SJCRH30 (cell line): ENCODE results near the gene AK9. TPM values are rescaled to one million over a fixed set of nuclear protein-coding genes. Genes with fewer than 3 reads are reported as not detected.
"Not testable (repeated sequence)": the region's sequence is repeated elsewhere in the genome, so short reads cannot be mapped to it uniquely, and the experiment has no call there.

Experiments
- DNase-seq, 2 experiments: peaks; one replicate each; pipeline ENCODE4 v3.0.0-alpha.2; 2015 to 2020
- H3K27ac ChIP-seq: fragments of 250-450 bp; sonication (Bioruptor Pico); 2 replicates; pipeline ENCODE4 v1.5.1; 2020; ENCODE audit warnings: mild to moderate bottlenecking, moderate library complexity
- H3K27me3 ChIP-seq: fragments of 250-450 bp; sonication (Bioruptor Pico); 2 replicates; pipeline ENCODE4 v1.5.1; 2020; ENCODE audit warnings: mild to moderate bottlenecking, moderate library complexity
- H3K36me3 ChIP-seq: fragments of 250-450 bp; sonication (Bioruptor Pico); 2 replicates; pipeline ENCODE4 v1.5.1; 2020; ENCODE audit warnings: mild to moderate bottlenecking, moderate library complexity
- H3K4me1 ChIP-seq: fragments of 250-450 bp; sonication (Bioruptor Pico); 2 replicates; pipeline ENCODE4 v1.5.1; 2020; ENCODE audit warnings: mild to moderate bottlenecking, moderate library complexity
- H3K4me3 ChIP-seq: fragments of 250-450 bp; sonication (Bioruptor Pico); 2 replicates; pipeline ENCODE4 v1.5.1; 2020; ENCODE audit warnings: mild to moderate bottlenecking, moderate library complexity
- H3K9me3 ChIP-seq: fragments of 250-450 bp; sonication (Bioruptor Pico); replicated peaks from 2 replicates; pipeline ENCODE4 v1.5.1; 2020; ENCODE audit warnings: mild to moderate bottlenecking, moderate library complexity
- total RNA-seq: library from RNA; depleted of rRNA; stranded (reverse); fragments of >200 nt; shearing (Covaris generic); gene quantifications from 2 replicates; pipeline ENCODE4 v1.2.3, GENCODE V29; 2014

Gene AK9
- total RNA-seq, 1 experiment from 2014 or later, result 3.8 TPM

- Histone ChIP-seq H3K4me1 (no peaks in the 10 kb centered on the region), H3K9me3 (no peaks in the 10 kb centered on the region), H3K4me3 (no peak overlapping the region), H3K27me3 (0 out of 2 replicates have a peak, but pooled peaks cover 3% of the 10 kb centered on the region), H3K36me3 (peaks cover 54% of the 10 kb centered on the region), H3K27ac (no peak overlapping the region)
- DNase-seq, result no peak
Measured at GRCh38 chr6:109461733-109462526, 229.1 kb downstream of the AK9 start.

- not testable (repeated sequence) for H3K27ac ChIP-seq, H3K4me3 ChIP-seq, DNase-seq, H3K27me3 ChIP-seq, H3K4me1 ChIP-seq, H3K9me3 ChIP-seq
- H3K36me3 ChIP-seq, result peaks cover 47% of the 10 kb centered on the region
Measured at GRCh38 chr6:109461205-109461604, 229.8 kb downstream of the AK9 start.

DNA sequence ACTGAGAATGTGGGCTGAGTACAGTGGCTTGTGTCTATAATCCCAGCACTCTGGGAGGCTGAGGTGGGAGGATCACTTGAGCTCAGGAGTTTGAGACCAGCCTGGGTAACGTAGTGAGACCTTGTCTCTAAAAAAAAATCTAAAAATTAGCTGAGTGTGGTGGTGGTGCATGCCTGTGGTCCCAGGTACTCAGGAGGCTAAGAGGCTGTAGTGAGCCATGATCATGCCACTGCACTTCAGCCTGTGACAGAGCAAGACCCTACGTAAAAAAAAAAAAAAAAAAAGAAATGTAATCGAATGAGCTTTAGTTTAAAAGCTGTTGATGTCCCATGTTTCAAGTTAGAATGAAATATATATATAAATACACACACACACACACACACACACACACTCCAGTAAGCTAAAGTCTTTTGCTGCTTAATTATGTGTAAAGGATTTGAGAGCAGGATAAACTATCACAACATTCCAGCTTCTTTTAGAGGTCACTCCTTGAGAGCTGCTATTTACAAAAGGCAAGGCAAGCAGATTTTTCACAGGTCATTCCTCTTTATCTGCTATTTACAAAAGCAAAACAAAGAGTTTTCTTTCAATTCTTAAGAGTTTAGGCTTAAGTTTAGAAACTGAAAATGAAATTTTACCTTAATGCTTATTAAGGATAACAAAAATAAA is 230.7 kb downstream of the AK9 start:
- no peak for DNase-seq
- H3K27me3 ChIP-seq, result 0 out of 2 replicates have a peak, but pooled peaks cover 3% of the 10 kb centered on the region
- peaks cover 38% of the 10 kb centered on the region for H3K36me3 ChIP-seq
- H3K4me3 ChIP-seq, result no peak overlapping the region
- no peaks in the 10 kb centered on the region for H3K9me3 ChIP-seq
- H3K27ac ChIP-seq, result no peak overlapping the region
- H3K4me1 ChIP-seq, result 0 out of 2 replicates have a peak, but pooled peaks cover 5% of the 10 kb centered on the region

DNA sequence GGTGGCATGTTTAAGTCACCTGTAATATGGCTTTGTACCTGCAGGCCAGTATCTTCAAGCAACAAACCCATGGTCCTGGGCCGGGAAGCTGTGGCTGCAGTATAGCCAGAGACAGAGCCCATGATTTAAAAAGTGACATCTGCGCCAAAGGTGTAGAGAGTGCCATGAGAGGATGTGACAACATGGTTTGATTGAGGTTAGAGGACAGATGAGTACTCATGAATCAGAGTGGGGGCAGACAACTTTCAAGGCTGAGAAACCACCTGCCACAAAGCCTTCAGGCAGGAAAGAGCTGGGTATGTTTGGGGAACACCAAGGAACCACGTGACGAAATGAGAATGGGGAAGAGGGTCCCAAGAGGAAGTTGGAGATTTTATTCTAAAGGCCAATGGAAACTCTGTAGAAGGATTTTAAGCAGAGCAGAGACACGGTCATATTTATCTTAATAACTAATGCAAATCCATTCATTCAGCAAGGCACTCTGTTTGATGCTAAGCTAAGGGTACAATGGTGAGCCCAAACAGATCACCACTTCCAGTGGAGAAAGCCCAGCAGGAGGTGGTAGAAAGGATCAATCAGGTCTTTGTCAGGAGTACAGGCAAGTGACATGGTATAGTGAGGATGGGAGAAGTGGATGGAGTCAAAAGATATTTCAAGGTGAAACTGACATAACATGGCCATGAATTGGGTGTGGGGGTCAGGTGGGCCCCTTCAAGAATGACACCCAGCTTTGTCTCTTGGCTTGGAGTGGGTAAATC is 232.0 kb downstream of the AK9 start:
- no peak overlapping the region for H3K27ac ChIP-seq
- no peak overlapping the region for H3K4me3 ChIP-seq
- DNase-seq, result no peak
- peaks cover 6% of the 10 kb centered on the region; the same call in 1 of the 2 replicates for H3K4me1 ChIP-seq
- 0 out of 2 replicates have a peak, but pooled peaks cover 2% of the 10 kb centered on the region for H3K27me3 ChIP-seq
- no peaks in the 10 kb centered on the region for H3K9me3 ChIP-seq
- H3K36me3 ChIP-seq, result peaks cover 24% of the 10 kb centered on the region

DNA sequence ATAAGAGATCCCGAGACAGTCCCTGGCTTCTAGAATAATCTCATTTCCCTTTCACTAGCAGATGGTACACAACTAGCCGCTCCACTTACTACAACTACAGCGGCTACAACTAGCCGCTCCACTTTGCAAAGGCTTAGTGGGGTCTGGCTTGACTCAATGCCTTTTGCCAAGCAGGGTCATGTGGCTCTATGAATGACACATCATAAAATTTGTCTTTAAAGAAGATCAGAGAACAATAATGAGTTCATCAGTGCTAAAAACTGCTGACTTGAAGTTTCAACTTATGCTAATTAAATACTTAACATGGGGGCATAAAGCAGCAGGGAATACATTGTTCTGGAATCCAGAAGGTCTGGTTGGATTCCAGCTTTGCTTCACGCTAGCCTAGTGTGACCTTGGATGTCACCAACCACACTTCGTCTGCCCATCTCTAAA is 233.4 kb downstream of the AK9 start:
- Histone ChIP-seq H3K27ac (no peak overlapping the region), H3K4me1 (peaks cover 15% of the 10 kb centered on the region; the same call in 1 of the 2 replicates), H3K27me3 (no peaks in the 10 kb centered on the region), H3K36me3 (peaks cover 14% of the 10 kb centered on the region), H3K4me3 (no peak overlapping the region), H3K9me3 (no peaks in the 10 kb centered on the region)
- no peak for DNase-seq

GRCh38 chr6:109456710-109457561 is 234.1 kb downstream of the AK9 start:
- DNase-seq, result no peak
- no peak overlapping the region; the same call in 1 of the 2 replicates for H3K27ac ChIP-seq

DNA sequence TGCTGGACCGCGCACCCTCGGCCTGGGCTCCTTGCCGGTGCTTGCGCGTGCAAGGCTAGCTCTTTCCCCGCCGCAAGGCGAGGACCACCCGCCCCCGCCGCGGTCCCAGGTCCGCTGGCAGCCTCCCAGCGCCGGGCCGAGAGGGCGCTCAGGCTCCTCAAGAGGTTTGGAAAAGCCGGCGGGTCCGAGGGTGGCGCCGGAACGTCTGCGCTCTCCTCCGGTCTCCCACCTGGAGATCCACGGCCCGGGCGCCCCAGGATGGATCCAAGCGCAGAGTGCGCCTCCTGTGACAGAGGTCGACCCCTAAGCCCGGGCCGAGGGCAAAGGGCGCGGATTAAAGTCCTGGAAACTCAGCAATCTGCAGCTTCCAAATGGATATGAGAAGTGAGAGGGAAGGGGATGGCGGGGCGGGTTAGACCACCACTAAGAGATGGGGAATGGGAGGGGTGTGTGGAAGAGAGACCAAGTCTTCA is 234.9 kb downstream of the AK9 start:
- no peaks in the 10 kb centered on the region for H3K9me3 ChIP-seq
- peaks cover 1% of the 10 kb centered on the region for H3K36me3 ChIP-seq
- H3K4me1 ChIP-seq, result peaks cover 15% of the 10 kb centered on the region; the same call in 1 of the 2 replicates
- peak overlapping the region; percentile 99 for H3K4me3 ChIP-seq
- no peaks in the 10 kb centered on the region for H3K27me3 ChIP-seq
- peak overlapping the region; percentile 60 for H3K27ac ChIP-seq
- no peak for DNase-seq

More at GRCh38 chr6:109456710-109457561, 234.1 kb downstream of the AK9 start:
- peaks cover 9% of the 10 kb centered on the region for H3K36me3 ChIP-seq
- H3K27me3 ChIP-seq, result no peaks in the 10 kb centered on the region
- H3K4me3 ChIP-seq, result peak overlapping the region; percentile 99; the same call in 1 of the 2 replicates
- H3K4me1 ChIP-seq, result peaks cover 15% of the 10 kb centered on the region; the same call in 1 of the 2 replicates
- no peaks in the 10 kb centered on the region for H3K9me3 ChIP-seq

GRCh38 chr6:109455437-109456110 is 235.4 kb downstream of the AK9 start, which contains the start of gene MICAL1:
MICAL1 (minus strand) TSS chr6:109455772; CDS start chr6:109454196, 1,576 bp downstream.
- peak; percentile 70 to 71 for DNase-seq
- Histone ChIP-seq H3K4me1 (peaks cover 15% of the 10 kb centered on the region; the same call in 1 of the 2 replicates), H3K27me3 (no peaks in the 10 kb centered on the region), H3K9me3 (no peaks in the 10 kb centered on the region), H3K27ac (peak within 1 kb of the TSS; percentile 77), H3K36me3 (peaks cover 2% of the 10 kb centered on the region; the same call in 1 of the 2 replicates), H3K4me3 (peak within 1 kb of the TSS; percentile 99)

DNA sequence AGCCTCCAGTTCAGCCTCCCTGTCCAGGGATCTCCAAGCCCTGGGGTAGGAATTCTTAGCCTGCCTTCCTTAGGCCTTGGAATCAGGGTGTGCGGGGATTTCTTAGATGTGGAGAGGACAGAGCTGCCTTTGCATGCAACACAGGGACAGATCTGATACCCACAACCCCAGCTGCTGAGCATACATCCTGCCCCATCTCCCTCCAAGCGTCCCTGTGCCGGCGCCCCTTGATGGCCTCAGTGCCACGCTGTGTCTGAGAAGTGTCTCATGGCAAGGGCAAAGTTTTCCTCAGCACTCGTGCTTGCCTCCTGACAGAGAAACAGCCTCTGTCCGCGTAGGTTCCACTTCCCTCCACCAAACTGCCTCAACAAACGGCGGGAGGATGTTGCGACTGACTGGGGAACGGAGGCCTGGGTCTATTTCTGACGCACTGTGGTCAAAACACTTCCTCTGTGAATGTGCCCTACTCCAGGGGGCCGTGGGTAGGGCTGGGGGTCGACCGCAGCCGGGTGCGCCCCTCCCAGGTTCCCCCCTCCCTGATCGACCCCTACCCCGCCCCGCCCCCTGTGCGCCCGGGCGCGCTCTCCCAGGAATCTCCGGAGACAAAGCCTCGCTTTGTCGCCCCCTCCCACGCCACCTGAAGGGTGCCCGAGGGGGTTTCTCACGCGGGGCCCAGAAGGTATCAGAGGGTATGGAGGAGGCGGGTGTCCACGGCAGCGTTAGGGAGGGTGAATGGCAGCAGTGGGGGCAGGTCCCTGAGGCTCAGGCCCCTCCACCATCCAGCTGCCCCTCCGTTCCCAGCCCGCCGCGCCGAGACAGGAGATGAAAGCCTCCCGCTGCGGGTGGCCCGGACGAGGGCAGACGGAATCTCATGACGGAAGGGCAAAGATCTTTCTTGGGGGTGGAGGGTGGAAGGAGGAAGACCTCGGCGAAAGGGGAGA is 236.2 kb downstream of the AK9 start:
- Histone ChIP-seq H3K4me3 (peak overlapping the region; percentile 99), H3K27me3 (no peaks in the 10 kb centered on the region), H3K9me3 (no peaks in the 10 kb centered on the region), H3K4me1 (peaks cover 15% of the 10 kb centered on the region; the same call in 1 of the 2 replicates), H3K36me3 (peaks cover 2% of the 10 kb centered on the region; the same call in 1 of the 2 replicates), H3K27ac (peak overlapping the region; percentile 77)
- peak in 1 of 2 experiments; percentile 40 for DNase-seq

GRCh38 chr6:109453594-109454495 is 237.2 kb downstream of the AK9 start:
- Histone ChIP-seq H3K9me3 (no peaks in the 10 kb centered on the region), H3K4me3 (peak overlapping the region; percentile 99), H3K36me3 (peaks cover 2% of the 10 kb centered on the region; the same call in 1 of the 2 replicates), H3K27me3 (no peaks in the 10 kb centered on the region), H3K4me1 (peaks cover 15% of the 10 kb centered on the region; the same call in 1 of the 2 replicates), H3K27ac (peak overlapping the region; percentile 77)
- DNase-seq, result peak; percentile 91 to 93

GRCh38 chr6:109453156-109453555 is 237.8 kb downstream of the AK9 start:
- no peak overlapping the region for H3K4me3 ChIP-seq
- no peaks in the 10 kb centered on the region for H3K27me3 ChIP-seq
- H3K27ac ChIP-seq, result no peak overlapping the region
- DNase-seq, result no peak
- H3K36me3 ChIP-seq, result peaks cover 2% of the 10 kb centered on the region; the same call in 1 of the 2 replicates
- H3K4me1 ChIP-seq, result peaks cover 15% of the 10 kb centered on the region; the same call in 1 of the 2 replicates
- no peaks in the 10 kb centered on the region for H3K9me3 ChIP-seq
